ENCODE results near the gene CDH24. TPM values are rescaled to one million over a fixed set of nuclear protein-coding genes. Genes with fewer than 3 reads are reported as not detected.

Gene CDH24
- total and polyA plus RNA-seq, 9 of the 15 experiments (the other 6 are each of a cell fraction or from before 2014, with no cell fraction given) = 0.04 to 16.2 (median 4.9) TPM

GRCh38 chr14:23070262-23071129, 13.2 kb upstream of the CDH24 start (continued):
- TF ChIP-seq MEF2A (IDR thresholded peaks at IDR 0.05; ENCODE audit: control insufficient read depth, low read depth, low read length) (no peak), ARID3A (IDR thresholded peaks at IDR 0.05; ENCODE audit: borderline replicate concordance, low read depth, low read length) (no peak), FOXK2 (conservative IDR thresholded peaks at IDR 0.05 in 1 of 2, IDR thresholded peaks at IDR 0.05 in 1 of 2; ENCODE audit: low read depth in 2 of 2) (no peak), FUS (optimal IDR thresholded peaks at IDR 0.05; ENCODE audit: low read depth, low read length) (no peak), NCOA1 (IDR thresholded peaks at IDR 0.05; ENCODE audit: low read depth) (no peak), ZNF512 (tag; IDR thresholded peaks at IDR 0.05) (no peak), DPF2 (IDR thresholded peaks at IDR 0.05) (peak; percentile 21; the same call in 1 of the 2 replicates), ZNF124 (CRISPR knock-in tag; IDR thresholded peaks at IDR 0.05) (no peak), SP2 (IDR thresholded peaks at IDR 0.05; ENCODE audit: extremely low read depth, low read depth, low read length, poor library complexity, severe bottlenecking) (no peak), MGA (IDR thresholded peaks at IDR 0.05) (0 out of 2 replicates have a peak, but pooled peaks have one; percentile 12)
